CD4-positive, CD25-positive, alpha-beta regulatory T cell (primary cell): ENCODE data around the gene KIF6. TPM values are rescaled to one million over a fixed set of nuclear protein-coding genes. Genes with fewer than 3 reads are reported as not detected.

Experiments
- ATAC-seq, 2 donors: fragments of 150-1000 bp; cut with Tn5 transposase; one replicate each; pipeline ENCODE4 v1.10.0; 2021; ENCODE audit warnings: low read depth in 2 of 2, moderate number of reproducible peaks in 2 of 2, moderate library complexity in 1 of 2
- DNase-seq, 3 donors: peaks; one replicate each; pipeline versions ENCODE4 v3.0.0 to v3.0.0-alpha.2; 2012 to 2022; ENCODE audit warnings: mixed read lengths in 1 of 3
- H3K27ac ChIP-seq: one replicate; pipeline ENCODE4 v1.7.0; 2013; ENCODE audit warnings: mild to moderate bottlenecking, low read length; ENCODE audit not compliant: insufficient read depth, poor library complexity, severe bottlenecking
- H3K27me3 ChIP-seq: one replicate; pipeline ENCODE4 v1.7.0; 2013; ENCODE audit warnings: low read length; ENCODE audit not compliant: control insufficient read depth, insufficient read depth
- H3K36me3 ChIP-seq: one replicate; pipeline ENCODE4 v1.7.0; 2013; ENCODE audit warnings: mild to moderate bottlenecking, low read length, moderate library complexity; ENCODE audit not compliant: control insufficient read depth, insufficient read depth
- H3K4me1 ChIP-seq: 2 replicates; pipeline ENCODE4 v1.7.0; 2013; ENCODE audit warnings: mild to moderate bottlenecking, low read length; ENCODE audit not compliant: insufficient read depth, control insufficient read depth, poor library complexity, severe bottlenecking
- H3K4me3 ChIP-seq: one replicate; pipeline ENCODE4 v1.7.0; 2013; ENCODE audit warnings: low read depth, mild to moderate bottlenecking, low read length, moderate library complexity
- H3K9me3 ChIP-seq, 2 experiments: 1 replicate in 1 of 2; 2 replicates in 1 of 2; pipeline ENCODE4 v1.7.0; 2013; ENCODE audit warnings: low read length in 2 of 2, mild to moderate bottlenecking in 1 of 2, moderate library complexity in 1 of 2; ENCODE audit not compliant: control insufficient read depth in 2 of 2
- H3K27ac Mint-ChIP-seq, 3 donors: one replicate each; pipeline ENCODE4 v1.8.0; 2020 to 2022; ENCODE audit warnings: mild to moderate bottlenecking in 3 of 3, mixed read lengths in 3 of 3, moderate library complexity in 2 of 3
- H3K27me3 Mint-ChIP-seq: one replicate; pipeline ENCODE4 v1.8.0; 2022; ENCODE audit warnings: mild to moderate bottlenecking, mixed read lengths
- H3K36me3 Mint-ChIP-seq: one replicate; pipeline ENCODE4 v1.8.0; 2020; ENCODE audit warnings: mixed read lengths
- H3K4me1 Mint-ChIP-seq, 4 donors: one replicate each; pipeline ENCODE4 v1.8.0; 2020 to 2022; ENCODE audit warnings: mixed read lengths in 4 of 4, mild to moderate bottlenecking in 1 of 4
- H3K4me3 Mint-ChIP-seq, 4 donors: one replicate each; pipeline ENCODE4 v1.8.0; 2020 to 2022; ENCODE audit warnings: mild to moderate bottlenecking in 4 of 4, mixed read lengths in 4 of 4, moderate library complexity in 3 of 4
- H3K9me3 Mint-ChIP-seq, 7 donors: one replicate each; pipeline ENCODE4 v1.8.0; 2020 to 2022; ENCODE audit warnings: mixed read lengths in 7 of 7, mild to moderate bottlenecking in 3 of 7, moderate library complexity in 2 of 7
- polyA plus RNA-seq, 4 donors: library from polyadenylated mRNA; unstranded; fragments of 300-500 nt; fragmentation: Illumina TruSeq; gene quantifications; one replicate each; pipeline ENCODE4 v1.2.3, GENCODE V29; 2021
- total RNA-seq: library from RNA; stranded (reverse); gene quantifications from one replicate; pipeline ENCODE4 v1.2.3, GENCODE V29; 2022

Gene KIF6
- total and polyA plus RNA-seq, 5 donors from 2014 or later: not detected

DNA sequence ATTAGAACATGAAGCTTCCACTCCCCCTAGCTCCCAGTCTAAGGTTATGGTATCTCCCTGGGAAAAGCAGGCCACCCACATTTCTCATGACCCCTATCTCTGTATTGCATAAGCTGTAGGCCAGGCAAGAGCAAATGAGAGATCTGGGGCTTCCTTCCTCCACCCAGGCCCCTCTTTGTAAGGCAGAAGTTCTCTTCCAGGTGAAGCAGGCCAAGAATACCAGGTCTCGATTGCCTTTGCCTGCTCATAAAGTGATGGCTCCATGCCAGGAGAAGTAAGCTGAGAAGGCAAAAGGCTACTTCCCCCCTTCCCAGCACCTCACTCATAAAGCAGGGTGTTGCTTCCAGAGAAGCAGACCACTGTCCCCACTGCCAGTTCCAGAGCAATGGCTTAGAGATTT is 258.6 kb downstream of the KIF6 start:
- Histone ChIP-seq H3K4me3 (no peak overlapping the region), H3K4me1 (no peaks in the 10 kb centered on the region), H3K36me3 (no peaks in the 10 kb centered on the region), H3K27ac (no peak overlapping the region), H3K9me3 (peaks cover 0 to 2% of the 10 kb centered on the region in 2 experiments), H3K27me3 (no peaks in the 10 kb centered on the region)
- Mint-ChIP-seq H3K4me3 (no peak overlapping the region), H3K27ac (no peak overlapping the region), H3K4me1 (no peaks in the 10 kb centered on the region), H3K36me3 (no peaks in the 10 kb centered on the region), H3K27me3 (no peaks in the 10 kb centered on the region), H3K9me3 (peaks cover 0 to 11% (median 0%) of the 10 kb centered on the region in 7 donors)
- ATAC-seq: no peak
- DNase-seq: no peak

DNA sequence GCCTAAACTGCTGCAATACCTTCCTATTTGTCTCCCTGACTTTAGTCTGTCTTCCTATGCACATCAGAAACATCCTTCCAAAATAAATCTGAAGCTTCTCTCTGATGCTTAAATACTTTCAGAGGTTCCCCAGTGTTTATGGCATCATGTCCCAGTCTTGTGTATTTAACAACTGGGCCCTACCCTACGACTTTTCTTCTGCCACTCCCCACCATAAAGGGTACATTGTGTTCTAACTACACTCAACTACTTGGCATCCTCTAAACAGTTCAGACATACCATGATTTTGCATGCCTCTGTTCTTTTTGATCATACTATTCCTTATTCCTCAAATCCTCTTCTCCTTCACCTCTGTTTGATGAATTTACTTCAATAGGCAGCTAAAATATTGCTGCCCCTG is 259.7 kb downstream of the KIF6 start:
- Histone ChIP-seq H3K4me1 (no peaks in the 10 kb centered on the region), H3K27me3 (no peaks in the 10 kb centered on the region), H3K4me3 (no peak overlapping the region), H3K27ac (no peak overlapping the region), H3K36me3 (no peaks in the 10 kb centered on the region), H3K9me3 (peaks cover 0 to 2% of the 10 kb centered on the region in 2 experiments)
- Mint-ChIP-seq H3K36me3 (no peaks in the 10 kb centered on the region), H3K4me3 (no peak overlapping the region), H3K9me3 (peaks cover 0 to 11% (median 3%) of the 10 kb centered on the region in 7 donors), H3K27ac (no peak overlapping the region), H3K4me1 (no peaks in the 10 kb centered on the region), H3K27me3 (no peaks in the 10 kb centered on the region)
- no peak for DNase-seq
- ATAC-seq: no peak

GRCh38 chr6:39464067-39464466 is 261.1 kb downstream of the KIF6 start:
- no peaks in the 10 kb centered on the region for H3K27me3 Mint-ChIP-seq
- Histone ChIP-seq H3K36me3 (no peaks in the 10 kb centered on the region), H3K4me3 (no peak overlapping the region), H3K9me3 (peaks cover 0 to 2% of the 10 kb centered on the region in 2 experiments), H3K4me1 (no peaks in the 10 kb centered on the region), H3K27ac (no peak overlapping the region), H3K27me3 (no peaks in the 10 kb centered on the region)
- H3K36me3 Mint-ChIP-seq: no peaks in the 10 kb centered on the region
- ATAC-seq: no peak
- H3K4me3 Mint-ChIP-seq: no peak overlapping the region
- no peak for DNase-seq
- no peak overlapping the region for H3K27ac Mint-ChIP-seq
- H3K9me3 Mint-ChIP-seq: peaks cover 0 to 11% (median 3%) of the 10 kb centered on the region in 7 donors
- H3K4me1 Mint-ChIP-seq: no peaks in the 10 kb centered on the region

DNA sequence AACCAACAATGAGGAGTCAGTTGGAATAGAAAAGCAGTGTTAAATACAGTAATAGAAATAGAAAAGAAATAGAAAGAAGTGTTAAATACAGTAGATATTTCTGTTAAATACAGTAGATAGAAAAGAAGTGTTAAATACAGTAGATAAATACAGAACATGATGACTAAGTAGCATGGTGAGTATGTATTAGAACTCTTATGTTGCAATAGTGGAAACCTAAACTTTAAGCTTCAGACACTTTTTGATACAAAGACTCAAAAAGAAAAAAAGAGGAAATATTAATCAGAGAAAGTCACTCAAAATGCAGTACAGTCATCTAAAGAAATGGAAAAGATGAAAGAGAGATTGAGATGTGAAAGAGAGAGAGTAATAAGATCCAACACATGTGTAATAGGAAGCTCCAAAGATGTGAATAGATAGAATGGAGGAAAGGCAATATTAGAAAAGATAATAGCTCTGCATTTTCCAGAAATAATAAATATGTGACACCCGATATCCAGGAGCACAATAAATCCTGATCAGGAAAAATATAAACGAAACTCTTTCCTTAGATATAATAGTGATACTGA is 271.2 kb downstream of the KIF6 start:
- H3K9me3 ChIP-seq: no peaks in the 10 kb centered on the region
- no peak for DNase-seq
- no peaks in the 10 kb centered on the region for H3K36me3 ChIP-seq
- peaks cover 4% of the 10 kb centered on the region for H3K27me3 Mint-ChIP-seq
- H3K27ac ChIP-seq: no peak overlapping the region
- no peaks in the 10 kb centered on the region for H3K4me1 ChIP-seq
- H3K27me3 ChIP-seq: no peaks in the 10 kb centered on the region
- no peak for ATAC-seq
- no peak overlapping the region for H3K4me3 Mint-ChIP-seq
- no peak overlapping the region for H3K27ac Mint-ChIP-seq
- H3K4me3 ChIP-seq: no peak overlapping the region
- no peaks in the 10 kb centered on the region for H3K36me3 Mint-ChIP-seq
- no peaks in the 10 kb centered on the region for H3K4me1 Mint-ChIP-seq
- H3K9me3 Mint-ChIP-seq: peaks cover 0 to 9% (median 5%) of the 10 kb centered on the region in 7 donors

GRCh38 chr6:39453241-39453640 is 272.0 kb downstream of the KIF6 start:
- Histone ChIP-seq H3K27me3 (no peaks in the 10 kb centered on the region), H3K4me3 (no peak overlapping the region), H3K4me1 (no peaks in the 10 kb centered on the region), H3K9me3 (no peaks in the 10 kb centered on the region), H3K27ac (no peak overlapping the region), H3K36me3 (no peaks in the 10 kb centered on the region)
- H3K27ac Mint-ChIP-seq: no peak overlapping the region
- ATAC-seq: no peak
- H3K27me3 Mint-ChIP-seq: peaks cover 4% of the 10 kb centered on the region
- H3K9me3 Mint-ChIP-seq: peaks cover 0 to 9% (median 5%) of the 10 kb centered on the region in 7 donors
- no peaks in the 10 kb centered on the region for H3K36me3 Mint-ChIP-seq
- H3K4me1 Mint-ChIP-seq: no peaks in the 10 kb centered on the region
- DNase-seq: no peak
- H3K4me3 Mint-ChIP-seq: no peak overlapping the region

DNA sequence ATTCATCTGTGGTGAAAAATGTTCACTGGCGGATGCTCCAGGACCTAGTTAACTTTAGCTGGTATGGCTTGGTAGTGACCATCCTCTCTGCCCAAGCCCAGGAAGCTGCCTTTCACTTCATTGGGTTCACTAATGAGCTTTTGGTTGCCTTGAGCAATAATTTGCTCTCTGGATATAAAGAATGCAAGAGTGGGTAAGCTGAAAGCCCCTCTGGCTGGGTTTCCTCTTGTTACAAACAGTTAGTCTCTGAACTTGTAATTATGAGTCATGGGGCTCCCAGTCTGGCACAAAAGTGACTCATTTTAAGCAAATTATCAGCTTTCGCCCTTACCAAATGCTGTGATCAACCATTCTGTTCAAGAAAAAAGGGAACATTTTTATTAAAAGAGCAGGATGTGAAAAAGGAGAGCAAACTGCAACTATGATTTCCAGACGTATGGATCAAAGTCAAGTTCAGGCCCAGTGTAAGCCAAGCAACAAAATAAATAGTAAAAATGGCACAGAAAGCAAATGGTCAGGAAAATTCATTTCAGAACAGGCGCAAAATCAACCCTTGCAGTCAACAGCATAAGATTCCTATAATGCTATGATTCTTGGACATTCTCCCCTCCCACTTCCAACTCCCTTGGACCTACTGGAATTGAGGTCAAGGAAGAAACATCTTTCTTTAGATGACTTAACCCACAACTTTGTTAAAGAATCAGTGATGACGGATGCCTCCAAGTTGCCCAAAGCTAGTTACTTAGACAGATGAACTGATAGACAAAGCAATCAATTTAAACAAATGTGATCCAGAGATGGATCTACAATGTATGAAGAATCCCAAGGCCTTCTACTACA is 272.7 kb downstream of the KIF6 start:
- H3K36me3 Mint-ChIP-seq: no peaks in the 10 kb centered on the region
- Histone ChIP-seq H3K9me3 (no peaks in the 10 kb centered on the region), H3K27me3 (no peaks in the 10 kb centered on the region), H3K4me3 (no peak overlapping the region), H3K4me1 (no peaks in the 10 kb centered on the region), H3K36me3 (no peaks in the 10 kb centered on the region), H3K27ac (no peak overlapping the region)
- peaks cover 0 to 9% (median 5%) of the 10 kb centered on the region in 7 donors for H3K9me3 Mint-ChIP-seq
- H3K27ac Mint-ChIP-seq: no peak overlapping the region
- H3K4me3 Mint-ChIP-seq: no peak overlapping the region
- DNase-seq (no peak), ATAC-seq (no peak)
- H3K4me1 Mint-ChIP-seq: no peaks in the 10 kb centered on the region
- H3K27me3 Mint-ChIP-seq: peaks cover 4% of the 10 kb centered on the region

GRCh38 chr6:39451831-39452230 is 273.4 kb downstream of the KIF6 start:
- ATAC-seq: no peak
- H3K27me3 Mint-ChIP-seq: peaks cover 4% of the 10 kb centered on the region

GRCh38 chr6:39449022-39449421 is 276.2 kb downstream of the KIF6 start:
- Histone ChIP-seq H3K27me3 (no peaks in the 10 kb centered on the region), H3K4me1 (no peaks in the 10 kb centered on the region), H3K9me3 (no peaks in the 10 kb centered on the region), H3K27ac (no peak overlapping the region), H3K36me3 (no peaks in the 10 kb centered on the region), H3K4me3 (no peak overlapping the region)
- H3K36me3 Mint-ChIP-seq: no peaks in the 10 kb centered on the region
- H3K27ac Mint-ChIP-seq: no peak overlapping the region
- H3K4me1 Mint-ChIP-seq: no peaks in the 10 kb centered on the region
- no peak for ATAC-seq
- DNase-seq: no peak
- peaks cover 4% of the 10 kb centered on the region for H3K27me3 Mint-ChIP-seq
- H3K9me3 Mint-ChIP-seq: peaks cover 0 to 6% (median 3%) of the 10 kb centered on the region in 7 donors
- no peak overlapping the region for H3K4me3 Mint-ChIP-seq

More at GRCh38 chr6:39451831-39452230, 273.4 kb downstream of the KIF6 start:
- no peaks in the 10 kb centered on the region for H3K4me1 ChIP-seq
- no peaks in the 10 kb centered on the region for H3K27me3 ChIP-seq
- H3K4me3 ChIP-seq: no peak overlapping the region
- DNase-seq: peak in 1 of 3 donors; percentile 4
- H3K4me3 Mint-ChIP-seq: no peak overlapping the region
- H3K36me3 Mint-ChIP-seq: no peaks in the 10 kb centered on the region
- no peaks in the 10 kb centered on the region for H3K9me3 ChIP-seq
- H3K9me3 Mint-ChIP-seq: peaks cover 0 to 9% (median 6%) of the 10 kb centered on the region in 7 donors
- H3K27ac Mint-ChIP-seq: no peak overlapping the region
- H3K36me3 ChIP-seq: no peaks in the 10 kb centered on the region
- no peak overlapping the region for H3K27ac ChIP-seq
- no peaks in the 10 kb centered on the region for H3K4me1 Mint-ChIP-seq
